Gastroesophageal sphincter (tissue), 4 donors: ENCODE measurements around the gene SPOCK3. TPM values are rescaled to one million over a fixed set of nuclear protein-coding genes. Genes with fewer than 3 reads are reported as not detected.

Source experiments
- ATAC-seq: fragments of 150-250 bp; one replicate; pipeline ENCODE4 v1.9.1; 2016; ENCODE audit warnings: mild to moderate bottlenecking, moderate library complexity
- H3K27ac ChIP-seq, 4 donors: fragments of 200-600 bp; sonication (generic) in 3 of 4; 1 replicate in 3 of 4; 2 replicates in 1 of 4; pipeline ENCODE4 v1.5.1; 2016 to 2019
- H3K27me3 ChIP-seq: fragments of 200-600 bp; sonication (generic); one replicate; pipeline ENCODE4 v1.5.1; 2019
- H3K36me3 ChIP-seq, 2 donors: fragments of 200-600 bp; sonication (generic); one replicate each; pipeline ENCODE4 v1.5.1; 2019; ENCODE audit warnings: control low read depth in 1 of 2
- H3K4me1 ChIP-seq, 3 donors: fragments of 200-600 bp; sonication (generic); 1 replicate in 2 of 3; 2 replicates in 1 of 3; pipeline ENCODE4 v1.5.1; 2016 to 2019; ENCODE audit warnings: control low read depth in 2 of 3
- H3K4me3 ChIP-seq, 2 donors: fragments of 200-600 bp; sonication (generic); one replicate each; pipeline ENCODE4 v1.5.1; 2019; ENCODE audit warnings: mild to moderate bottlenecking in 1 of 2, moderate library complexity in 1 of 2
- H3K9me3 ChIP-seq, 3 donors: fragments of 200-600 bp; sonication (generic); one replicate each; pipeline ENCODE4 v1.5.1; 2017 to 2019; ENCODE audit warnings: control low read depth in 2 of 3
- CTCF ChIP-seq, 4 experiments: fragments of 200-600 bp in 2 of 4; fragments of 450-650 bp in 2 of 4; sonication (generic) in 1 of 4; IDR thresholded peaks; one replicate each; pipeline ENCODE4 v1.5.1; 2017 to 2019; ENCODE audit warnings: antibody characterized with exemption in 4 of 4, mild to moderate bottlenecking in 2 of 4, moderate library complexity in 2 of 4
- EP300 ChIP-seq: sonication (generic); formaldehyde crosslinking; IDR thresholded peaks from one replicate; pipeline ENCODE4 v1.6.1; 2017; ENCODE audit warnings: antibody characterized with exemption, mild to moderate bottlenecking
- POLR2A ChIP-seq, 2 donors: fragments of 450-650 bp; IDR thresholded peaks; one replicate each; pipeline ENCODE4 v1.6.1; 2017; ENCODE audit warnings: antibody characterized with exemption in 2 of 2, mild to moderate bottlenecking in 2 of 2, moderate library complexity in 1 of 2
- POLR2AphosphoS5 ChIP-seq: sonication (generic); formaldehyde crosslinking; IDR thresholded peaks from one replicate; pipeline ENCODE4 v1.6.1; 2017; ENCODE audit warnings: antibody characterized with exemption
- WGBS, 2 donors: methylation state at CpG; one replicate each; pipeline ENCODE4 v1.1.5; 2018; ENCODE audit warnings: low coverage in 1 of 2; 5-methylcytosine and 5-hydroxymethylcytosine counted together
- total RNA-seq, 4 donors: library from RNA; depleted of rRNA; stranded (reverse); fragments of >200 nt; gene quantifications; one replicate each; pipeline ENCODE4 v1.1.0, GENCODE V29; 2016

The SPOCK3 gene
- total RNA-seq, 4 donors from 2014 or later = 0.57 to 7.8 (median 3.0) TPM

GRCh38 chr4:166827167-166827566 is 407.1 kb downstream of the SPOCK3 start:
- H3K36me3 ChIP-seq = no peaks in the 10 kb centered on the region
- ATAC-seq = no peak
- H3K27ac ChIP-seq = no peak overlapping the region

GRCh38 chr4:166823848-166824247 is 410.4 kb downstream of the SPOCK3 start:
- 55 to 61% methylated on average over 2 to 3 of the region's 3 CpGs for WGBS, 2 donors

More at GRCh38 chr4:166827167-166827566, 407.1 kb downstream of the SPOCK3 start:
- no peak overlapping the region for H3K4me3 ChIP-seq
- no peaks in the 10 kb centered on the region for H3K9me3 ChIP-seq
- H3K4me1 ChIP-seq = no peaks in the 10 kb centered on the region
- TF ChIP-seq CTCF (IDR thresholded peaks at IDR 0.05) = no peak
- TF ChIP-seq EP300 = no peak
- TF ChIP-seq POLR2A (IDR thresholded peaks at IDR 0.05) = no peak
- TF ChIP-seq POLR2AphosphoS5 = no peak
- WGBS, 2 donors = 13 to 30% methylated on average over 1 of the region's 1 CpG
- H3K27me3 ChIP-seq = no peaks in the 10 kb centered on the region

GRCh38 chr4:166823126-166823525 is 411.2 kb downstream of the SPOCK3 start:
- Histone ChIP-seq H3K4me3 (no peak overlapping the region), H3K4me1 (no peaks in the 10 kb centered on the region), H3K27ac (no peak overlapping the region), H3K9me3 (no peaks in the 10 kb centered on the region), H3K36me3 (no peaks in the 10 kb centered on the region), H3K27me3 (no peaks in the 10 kb centered on the region)
- no peak for ATAC-seq
- TF ChIP-seq POLR2A (IDR thresholded peaks at IDR 0.05) (no peak), EP300 (no peak), CTCF (IDR thresholded peaks at IDR 0.05) (no peak), POLR2AphosphoS5 (no peak)
- 17 to 29% methylated on average over 1 of the region's 1 CpG for WGBS, 2 donors

More at GRCh38 chr4:166823848-166824247, 410.4 kb downstream of the SPOCK3 start:
- Histone ChIP-seq H3K4me1 (no peaks in the 10 kb centered on the region), H3K9me3 (no peaks in the 10 kb centered on the region), H3K27ac (no peak overlapping the region), H3K4me3 (no peak overlapping the region), H3K27me3 (no peaks in the 10 kb centered on the region), H3K36me3 (no peaks in the 10 kb centered on the region)
- ATAC-seq = no peak
- no peak for TF ChIP-seq CTCF (IDR thresholded peaks at IDR 0.05)
- no peak for TF ChIP-seq POLR2AphosphoS5
- no peak for TF ChIP-seq EP300
- no peak for TF ChIP-seq POLR2A (IDR thresholded peaks at IDR 0.05)

- ATAC-seq = no peak
- Histone ChIP-seq H3K27me3 (no peaks in the 10 kb centered on the region), H3K4me1 (no peaks in the 10 kb centered on the region), H3K4me3 (no peak overlapping the region), H3K36me3 (no peaks in the 10 kb centered on the region), H3K27ac (no peak overlapping the region), H3K9me3 (no peaks in the 10 kb centered on the region)
- no peak for TF ChIP-seq EP300
- no peak for TF ChIP-seq POLR2A (IDR thresholded peaks at IDR 0.05)
- TF ChIP-seq POLR2AphosphoS5 = no peak
- TF ChIP-seq CTCF (IDR thresholded peaks at IDR 0.05) = no peak
- 57 to 67% methylated on average over 4 of the region's 4 CpGs for WGBS, 2 donors
These were observed 411.9 kb downstream of the SPOCK3 start for GRCh38 chr4:166822386-166822785.

- ATAC-seq = no peak
- H3K4me1 ChIP-seq = no peaks in the 10 kb centered on the region
- no peaks in the 10 kb centered on the region for H3K27me3 ChIP-seq
- H3K27ac ChIP-seq = no peak overlapping the region
- H3K4me3 ChIP-seq = no peak overlapping the region
- WGBS, 2 donors = 0% methylated on average over 3 of the region's 3 CpGs; no CpG with 5 or more reads in 1 of the 2 donors
- TF ChIP-seq CTCF (IDR thresholded peaks at IDR 0.05) = no peak
- TF ChIP-seq POLR2AphosphoS5 = no peak
- TF ChIP-seq EP300 = no peak
- no peak for TF ChIP-seq POLR2A (IDR thresholded peaks at IDR 0.05)
- H3K36me3 ChIP-seq = no peaks in the 10 kb centered on the region
- no peaks in the 10 kb centered on the region for H3K9me3 ChIP-seq
These were observed 417.4 kb downstream of the SPOCK3 start for GRCh38 chr4:166816890-166817289.
